Activated CD8-positive, alpha-beta memory T cell treated with anti-CD3 and anti-CD28 coated beads, Interleukin-2, amount 50 U/mL, for 24 hours (primary cell): ENCODE measurements around the gene CACNA2D1.
"Not testable (repeated sequence)": the region's sequence is repeated elsewhere in the genome, so short reads cannot be mapped to it uniquely, and the experiment has no call there.

Experiments
- DNase-seq: peaks from one replicate; pipeline ENCODE4 v3.0.0-alpha.2; 2020; ENCODE audit errors: extremely low read depth

The CACNA2D1 gene

GRCh38 chr7:82434275-82435022, 9.1 kb downstream of the CACNA2D1 start:
- no peak for DNase-seq

- no peak for DNase-seq
These were observed 10.1 kb downstream of the CACNA2D1 start for GRCh38 chr7:82433507-82433906.

GRCh38 chr7:82432743-82433142, 10.8 kb downstream of the CACNA2D1 start:
- not testable (repeated sequence) for DNase-seq

GRCh38 chr7:82430500-82431465, 12.8 kb downstream of the CACNA2D1 start:
- DNase-seq, result no peak

- DNase-seq, result no peak
These were observed 14.2 kb downstream of the CACNA2D1 start for GRCh38 chr7:82429408-82429807.

GRCh38 chr7:82428186-82428961, 15.2 kb downstream of the CACNA2D1 start:
- no peak for DNase-seq

GRCh38 chr7:82423446-82423845, 20.1 kb downstream of the CACNA2D1 start:
- no peak for DNase-seq

GRCh38 chr7:82419200-82419599, 24.4 kb downstream of the CACNA2D1 start:
- no peak for DNase-seq

- DNase-seq, result no peak
These were observed 25.7 kb downstream of the CACNA2D1 start for GRCh38 chr7:82417898-82418297.

GRCh38 chr7:82416402-82416801, 27.2 kb downstream of the CACNA2D1 start:
- DNase-seq, result no peak

- no peak for DNase-seq
These were observed 29.2 kb downstream of the CACNA2D1 start for GRCh38 chr7:82414389-82414788.

- DNase-seq, result no peak
These were observed 30.3 kb downstream of the CACNA2D1 start for GRCh38 chr7:82413237-82413636.

GRCh38 chr7:82411732-82412131, 31.8 kb downstream of the CACNA2D1 start:
- DNase-seq, result no peak

- no peak for DNase-seq
These were observed 33.1 kb downstream of the CACNA2D1 start for GRCh38 chr7:82410461-82410860.

- DNase-seq, result no peak
These were observed 36.6 kb downstream of the CACNA2D1 start for GRCh38 chr7:82406937-82407336.

GRCh38 chr7:82405301-82405700, 38.3 kb downstream of the CACNA2D1 start:
- DNase-seq, result no peak

- no peak for DNase-seq
These were observed 38.9 kb downstream of the CACNA2D1 start for GRCh38 chr7:82404652-82405051.

- DNase-seq, result no peak
These were observed 39.5 kb downstream of the CACNA2D1 start for GRCh38 chr7:82404094-82404493.

GRCh38 chr7:82397879-82398524, 45.6 kb downstream of the CACNA2D1 start:
- no peak for DNase-seq

GRCh38 chr7:82396343-82396742, 47.2 kb downstream of the CACNA2D1 start:
- no peak for DNase-seq

GRCh38 chr7:82395147-82395546, 48.4 kb downstream of the CACNA2D1 start:
- no peak for DNase-seq

- DNase-seq, result no peak
These were observed 49.7 kb downstream of the CACNA2D1 start for GRCh38 chr7:82393840-82394220.
